ENCODE data around the gene YIF1B.

Gene YIF1B

DNA sequence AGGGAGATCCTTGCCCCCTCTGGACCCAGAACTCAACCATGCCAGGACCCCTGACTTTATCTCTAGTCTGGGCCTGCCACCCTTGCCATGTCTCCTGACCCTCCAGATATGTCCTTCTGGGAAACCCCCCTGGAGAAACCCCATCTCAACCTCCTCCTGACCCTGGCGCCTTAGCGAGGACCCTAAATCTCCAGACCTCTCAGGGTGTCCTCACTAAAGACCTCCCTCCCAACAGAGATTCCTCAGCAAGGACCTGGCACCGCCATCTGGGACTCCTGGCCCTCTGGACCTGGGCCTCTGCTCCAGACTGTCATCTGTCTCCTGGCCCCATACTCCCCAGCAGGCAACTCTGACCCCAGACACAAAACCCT is 5.2 kb upstream of the YIF1B start:
- H3K4me3 Mint-ChIP-seq: peak overlapping the region; percentile 84
- ATAC-seq (ENCODE audit: low read depth) (no peak), DNase-seq (ENCODE audit: low spot score in 2 of 2) (no peak)
- no peaks in the 10 kb centered on the region for H3K9me3 Mint-ChIP-seq
- H3K36me3 Mint-ChIP-seq: peaks cover 5% of the 10 kb centered on the region
- no peak overlapping the region for H3K27ac Mint-ChIP-seq
- no peaks in the 10 kb centered on the region for H3K27me3 Mint-ChIP-seq
- peaks cover 31% of the 10 kb centered on the region for H3K4me1 Mint-ChIP-seq

- no peaks in the 10 kb centered on the region for H3K36me3 Mint-ChIP-seq
- DNase-seq (ENCODE audit: low spot score in 2 of 2): peak; percentile 22 to 50
- no peak for ATAC-seq (ENCODE audit: low read depth)
These were observed 3.9 kb upstream of the YIF1B start, which contains the start of gene KCNK6 for GRCh38 chr19:38319421-38320258. KCNK6 (plus strand) TSS chr19:38319845; CDS start chr19:38319951, 106 bp downstream.

GRCh38 chr19:38318660-38319059 is 2.9 kb upstream of the YIF1B start:
- Mint-ChIP-seq H3K9me3 (peaks cover 1% of the 10 kb centered on the region), H3K4me3 (peak overlapping the region; percentile 84), H3K4me1 (peaks cover 38% of the 10 kb centered on the region), H3K27me3 (no peaks in the 10 kb centered on the region), H3K36me3 (no peaks in the 10 kb centered on the region), H3K27ac (no peak overlapping the region)
- DNase-seq (ENCODE audit: low spot score in 2 of 2) (no peak), ATAC-seq (ENCODE audit: low read depth) (no peak)

More at GRCh38 chr19:38319421-38320258, 3.9 kb upstream of the YIF1B start, which contains the start of gene KCNK6:
- Mint-ChIP-seq H3K9me3 (no peaks in the 10 kb centered on the region), H3K27ac (no peak within 1 kb of the TSS), H3K27me3 (no peaks in the 10 kb centered on the region), H3K4me3 (peak within 1 kb of the TSS; percentile 84), H3K4me1 (peaks cover 35% of the 10 kb centered on the region)

DNA sequence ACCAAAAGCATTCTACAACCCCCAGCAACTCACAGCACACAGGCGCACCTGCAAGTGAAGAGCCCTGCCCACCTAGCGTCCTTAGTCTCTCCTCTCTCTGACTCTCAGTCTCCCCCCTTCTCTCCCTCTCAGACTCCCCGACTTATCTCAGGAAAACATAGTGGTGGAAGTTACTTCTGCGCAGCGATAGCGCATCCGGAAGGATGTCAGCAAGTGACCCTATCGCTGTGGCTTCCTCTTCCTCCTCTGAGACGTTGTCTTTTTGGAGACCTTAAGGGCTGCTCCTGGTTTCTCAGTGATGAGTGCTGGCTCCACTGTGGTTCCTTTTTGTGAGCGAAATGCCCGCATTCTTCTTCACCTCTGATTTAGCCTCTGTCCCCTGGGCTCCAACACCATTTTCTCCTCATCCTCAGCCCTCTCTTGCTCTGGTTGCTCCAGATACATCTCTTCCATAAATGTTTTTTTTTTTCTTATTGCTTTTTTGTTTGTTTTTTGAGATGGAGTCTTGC is 1.4 kb upstream of the YIF1B start:
- peaks cover 2% of the 10 kb centered on the region for H3K9me3 Mint-ChIP-seq
- no peak for DNase-seq (ENCODE audit: low spot score in 2 of 2)
- peak overlapping the region; percentile 95 for H3K4me3 Mint-ChIP-seq
- no peaks in the 10 kb centered on the region for H3K36me3 Mint-ChIP-seq
- H3K4me1 Mint-ChIP-seq: peaks cover 45% of the 10 kb centered on the region
- no peak for ATAC-seq (ENCODE audit: low read depth)
- peak overlapping the region; percentile 94 for H3K27ac Mint-ChIP-seq
- H3K27me3 Mint-ChIP-seq: no peaks in the 10 kb centered on the region

DNA sequence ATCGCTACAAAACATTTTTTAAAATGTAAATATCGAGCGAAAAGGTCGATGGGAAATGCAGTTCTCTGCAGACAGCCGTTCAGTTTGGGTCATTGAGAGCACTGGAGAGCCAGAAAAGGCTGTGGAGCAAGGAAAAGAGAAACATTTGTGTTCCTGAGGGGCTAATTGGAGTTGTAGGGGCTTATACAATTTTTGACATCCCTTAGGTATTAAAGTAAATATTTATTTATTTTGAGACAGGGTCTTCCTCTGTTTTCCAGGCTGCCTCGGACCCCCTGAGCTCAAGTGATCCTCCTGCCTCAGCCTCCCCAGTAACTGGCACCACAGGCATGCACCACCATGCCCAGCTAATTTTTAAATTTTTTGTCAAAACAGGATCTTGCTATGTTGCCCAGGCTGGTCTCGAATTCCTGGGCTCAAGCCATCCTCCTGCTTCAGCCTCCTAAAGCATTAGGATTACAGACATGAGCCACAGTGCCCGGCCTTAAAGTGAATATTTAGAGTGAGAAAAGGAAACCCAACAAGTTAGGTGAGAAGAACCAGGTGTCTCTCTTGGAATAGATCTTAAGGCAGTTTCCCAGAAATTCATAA is 825 bp upstream of the YIF1B start:
- H3K36me3 Mint-ChIP-seq: no peaks in the 10 kb centered on the region
- H3K27me3 Mint-ChIP-seq: no peaks in the 10 kb centered on the region
- ATAC-seq (ENCODE audit: low read depth) (peak; percentile 21), DNase-seq (ENCODE audit: low spot score in 2 of 2) (no peak)
- peak overlapping the region; percentile 95 for H3K4me3 Mint-ChIP-seq
- peaks cover 2% of the 10 kb centered on the region for H3K9me3 Mint-ChIP-seq
- H3K4me1 Mint-ChIP-seq: peaks cover 39% of the 10 kb centered on the region
- H3K27ac Mint-ChIP-seq: peak overlapping the region; percentile 94

DNA sequence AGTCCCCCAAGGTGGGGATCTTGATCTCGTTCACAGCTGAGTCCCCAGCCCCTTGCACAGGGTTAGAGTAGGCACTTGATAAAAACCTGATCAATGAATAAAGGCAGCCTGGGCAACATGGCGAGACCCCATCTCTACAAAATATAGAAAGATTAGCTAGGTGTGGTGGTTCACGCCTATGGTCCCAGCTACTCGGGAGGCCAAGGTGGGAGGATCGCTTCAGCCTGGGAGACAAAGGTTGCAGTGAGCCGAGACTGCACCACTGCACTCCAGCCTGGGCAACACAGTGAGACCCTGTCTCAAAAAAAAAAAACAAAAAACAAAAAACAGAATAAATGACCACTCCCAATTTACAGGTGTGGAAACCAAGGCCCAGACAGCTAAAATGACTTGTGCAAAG is 4.8 kb downstream of the YIF1B start:
- DNase-seq (ENCODE audit: low spot score in 2 of 2) (no peak), ATAC-seq (ENCODE audit: low read depth) (no peak)
- Mint-ChIP-seq H3K4me1 (peaks cover 24% of the 10 kb centered on the region), H3K27me3 (no peaks in the 10 kb centered on the region), H3K36me3 (peaks cover 27% of the 10 kb centered on the region), H3K9me3 (peaks cover 4% of the 10 kb centered on the region), H3K4me3 (no peak overlapping the region), H3K27ac (no peak overlapping the region)

DNA sequence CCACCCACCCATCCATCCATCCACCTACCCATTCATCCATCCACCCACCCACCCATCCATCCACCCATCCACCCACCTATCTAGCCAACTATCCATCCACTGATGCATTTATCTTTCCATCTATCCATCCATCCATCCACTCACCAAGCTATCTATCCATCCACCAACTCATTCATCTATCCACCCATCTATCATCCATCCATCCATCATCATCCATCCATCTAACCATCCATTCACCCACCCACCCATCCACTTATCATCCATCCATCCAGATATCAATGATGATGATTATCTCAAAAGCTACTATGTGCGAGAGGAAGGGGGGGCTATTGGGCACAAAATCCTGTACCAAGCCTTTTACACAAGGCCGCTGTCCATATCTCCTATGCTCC is 5.5 kb downstream of the YIF1B start:
- Mint-ChIP-seq H3K4me1 (peaks cover 22% of the 10 kb centered on the region), H3K4me3 (no peak overlapping the region), H3K36me3 (peaks cover 28% of the 10 kb centered on the region), H3K27ac (no peak overlapping the region), H3K27me3 (no peaks in the 10 kb centered on the region), H3K9me3 (peaks cover 4% of the 10 kb centered on the region)
- ATAC-seq (ENCODE audit: low read depth): no peak
- DNase-seq (ENCODE audit: low spot score in 2 of 2): no peak

DNA sequence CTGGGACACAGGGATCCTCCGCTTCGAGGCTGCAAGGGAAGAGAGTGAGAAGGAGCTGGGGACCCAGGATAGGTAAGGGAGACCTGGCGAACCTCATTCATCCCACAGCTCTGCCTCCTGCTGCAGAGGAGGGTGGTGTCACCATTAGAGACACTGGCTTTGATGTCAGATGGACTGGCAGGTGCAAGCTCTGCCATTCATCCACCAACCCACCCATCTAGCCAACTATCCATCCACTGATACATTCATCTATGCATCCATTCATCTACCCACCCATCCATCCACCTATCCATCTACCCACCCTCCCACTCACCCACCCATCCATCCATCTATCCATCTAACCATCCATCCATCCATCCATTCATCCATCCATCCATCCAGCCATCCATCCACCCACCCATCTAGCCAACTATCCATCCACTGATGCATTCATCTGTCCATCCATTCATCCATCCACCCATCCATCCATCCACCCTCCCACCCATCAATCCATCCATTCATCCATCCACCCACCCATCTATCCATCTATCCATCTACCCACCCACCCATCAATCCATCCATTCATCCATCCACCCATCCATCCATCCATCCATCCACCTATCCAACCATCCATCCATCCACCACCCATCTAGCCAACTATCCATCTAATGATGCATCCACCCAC is 6.0 kb downstream of the YIF1B start:
- H3K36me3 Mint-ChIP-seq: peaks cover 29% of the 10 kb centered on the region
- H3K9me3 Mint-ChIP-seq: peaks cover 4% of the 10 kb centered on the region
- no peak overlapping the region for H3K27ac Mint-ChIP-seq
- ATAC-seq (ENCODE audit: low read depth) (no peak), DNase-seq (ENCODE audit: low spot score in 2 of 2) (no peak)
- no peak overlapping the region for H3K4me3 Mint-ChIP-seq
- H3K27me3 Mint-ChIP-seq: no peaks in the 10 kb centered on the region
- peaks cover 20% of the 10 kb centered on the region for H3K4me1 Mint-ChIP-seq

GRCh38 chr19:38308926-38309614 is 6.7 kb downstream of the YIF1B start:
- Mint-ChIP-seq H3K4me1 (peaks cover 20% of the 10 kb centered on the region), H3K4me3 (no peak overlapping the region), H3K27me3 (no peaks in the 10 kb centered on the region), H3K9me3 (peaks cover 4% of the 10 kb centered on the region), H3K27ac (no peak overlapping the region), H3K36me3 (peaks cover 29% of the 10 kb centered on the region)
- ATAC-seq (ENCODE audit: low read depth): no peak
- DNase-seq (ENCODE audit: low spot score in 2 of 2): no peak

DNA sequence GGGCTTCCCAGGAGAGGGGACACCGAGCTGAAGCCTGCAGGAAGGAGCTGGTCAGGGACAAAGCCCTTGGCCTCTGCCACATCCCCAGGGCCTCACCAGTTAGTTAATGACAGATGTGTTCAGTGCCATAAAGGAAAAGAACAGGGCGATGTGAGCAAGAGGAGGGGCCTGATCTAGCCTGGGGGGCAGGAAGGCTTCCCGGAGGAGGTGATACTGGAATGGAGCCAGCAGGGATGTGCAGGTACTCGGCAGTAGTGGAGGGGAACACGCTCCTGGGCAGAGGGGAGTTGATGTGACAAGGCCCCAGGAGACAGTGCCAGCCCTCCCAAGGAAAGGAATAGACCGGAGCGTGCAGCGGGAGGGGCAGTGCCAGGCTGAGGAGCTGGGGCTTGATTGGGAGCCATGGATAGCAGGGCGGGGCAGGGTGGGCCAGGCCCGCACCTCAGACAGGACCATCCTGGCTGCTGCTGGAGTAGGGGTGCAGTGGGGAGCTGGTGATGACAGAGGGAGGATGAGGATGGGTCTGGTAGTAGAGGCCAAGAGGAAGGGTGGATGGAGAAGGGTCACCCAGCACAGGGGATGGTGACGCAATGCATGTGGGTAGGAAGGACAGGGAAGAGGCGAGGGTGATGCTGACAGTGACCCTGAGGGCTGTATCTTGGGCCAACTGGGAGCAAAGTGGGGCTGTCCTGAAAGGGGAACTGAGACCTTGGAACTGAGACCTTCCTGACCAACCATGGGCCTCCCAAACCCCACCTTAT is 7.6 kb downstream of the YIF1B start:
- no peak overlapping the region for H3K4me3 Mint-ChIP-seq
- H3K9me3 Mint-ChIP-seq: peaks cover 2% of the 10 kb centered on the region
- peaks cover 29% of the 10 kb centered on the region for H3K36me3 Mint-ChIP-seq
- DNase-seq (ENCODE audit: low spot score in 2 of 2): no peak
- no peaks in the 10 kb centered on the region for H3K27me3 Mint-ChIP-seq
- no peak overlapping the region for H3K27ac Mint-ChIP-seq
- no peak for ATAC-seq (ENCODE audit: low read depth)
- H3K4me1 Mint-ChIP-seq: peaks cover 13% of the 10 kb centered on the region

GRCh38 chr19:38307597-38307996 is 8.2 kb downstream of the YIF1B start:
- peaks cover 10% of the 10 kb centered on the region for H3K4me1 Mint-ChIP-seq

GRCh38 chr19:38307076-38307475 is 8.7 kb downstream of the YIF1B start:
- DNase-seq (ENCODE audit: low spot score in 2 of 2) (no peak), ATAC-seq (ENCODE audit: low read depth) (no peak)
- Mint-ChIP-seq H3K27ac (no peak overlapping the region), H3K27me3 (no peaks in the 10 kb centered on the region), H3K4me3 (no peak overlapping the region), H3K4me1 (peaks cover 8% of the 10 kb centered on the region), H3K9me3 (peaks cover 2% of the 10 kb centered on the region), H3K36me3 (peaks cover 29% of the 10 kb centered on the region)

More at GRCh38 chr19:38307597-38307996, 8.2 kb downstream of the YIF1B start:
- Mint-ChIP-seq H3K9me3 (peaks cover 2% of the 10 kb centered on the region), H3K27ac (no peak overlapping the region), H3K27me3 (no peaks in the 10 kb centered on the region), H3K4me3 (no peak overlapping the region), H3K36me3 (peaks cover 29% of the 10 kb centered on the region)
- ATAC-seq (ENCODE audit: low read depth) (no peak), DNase-seq (ENCODE audit: low spot score in 2 of 2) (no peak)

DNA sequence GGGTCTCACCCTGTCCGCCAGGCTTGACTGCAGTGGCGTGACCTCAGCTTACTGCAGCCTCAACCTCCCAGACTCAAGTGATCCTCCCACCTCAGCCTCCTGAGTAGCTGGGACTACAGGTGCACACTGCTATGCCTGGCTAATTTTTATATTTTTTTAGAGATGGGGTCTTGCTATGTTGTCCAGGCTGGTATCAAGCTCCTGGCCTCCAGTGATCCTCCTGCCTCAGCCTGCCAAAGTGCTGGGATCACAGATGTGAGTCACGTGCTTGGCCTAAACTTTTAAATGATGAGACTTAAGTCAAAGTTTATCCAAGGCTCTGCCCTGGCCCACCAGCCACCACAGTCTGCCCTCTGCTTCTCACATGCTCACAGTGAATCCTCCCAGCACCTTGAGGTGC is 9.5 kb downstream of the YIF1B start:
- H3K27me3 Mint-ChIP-seq: no peaks in the 10 kb centered on the region
- H3K4me3 Mint-ChIP-seq: no peak overlapping the region
- peaks cover 8% of the 10 kb centered on the region for H3K4me1 Mint-ChIP-seq
- H3K27ac Mint-ChIP-seq: no peak overlapping the region
- H3K36me3 Mint-ChIP-seq: peaks cover 29% of the 10 kb centered on the region
- peaks cover 2% of the 10 kb centered on the region for H3K9me3 Mint-ChIP-seq
- DNase-seq (ENCODE audit: low spot score in 2 of 2) (no peak), ATAC-seq (ENCODE audit: low read depth) (no peak)

Data from memory B cell (primary cell).